GM18505 (cell line): ENCODE results near the gene CNPY4.
A peak's percentile ranks its signal among the peaks of the same experiment; 100 is the strongest.
"Not testable (repeated sequence)": the region's sequence is repeated elsewhere in the genome, so short reads cannot be mapped to it uniquely, and the experiment has no call there.

Source experiments
- ATAC-seq: cut with Tn5 transposase; IDR thresholded peaks from one replicate; pipeline ENCODE4 v1.9.1; 2021; ENCODE audit not compliant: unreplicated experiment
- POLR2A ChIP-seq: IDR thresholded peaks from 4 replicates; pipeline ENCODE4 v1.6.1; 2011; ENCODE audit warnings: borderline replicate concordance; ENCODE audit not compliant: insufficient read depth, insufficient read length; ENCODE audit errors: extremely low read depth

Gene CNPY4

GRCh38 chr7:100130608-100131453, 11.4 kb downstream of the CNPY4 start:
- no peak for TF ChIP-seq POLR2A
- ATAC-seq = no peak

DNA sequence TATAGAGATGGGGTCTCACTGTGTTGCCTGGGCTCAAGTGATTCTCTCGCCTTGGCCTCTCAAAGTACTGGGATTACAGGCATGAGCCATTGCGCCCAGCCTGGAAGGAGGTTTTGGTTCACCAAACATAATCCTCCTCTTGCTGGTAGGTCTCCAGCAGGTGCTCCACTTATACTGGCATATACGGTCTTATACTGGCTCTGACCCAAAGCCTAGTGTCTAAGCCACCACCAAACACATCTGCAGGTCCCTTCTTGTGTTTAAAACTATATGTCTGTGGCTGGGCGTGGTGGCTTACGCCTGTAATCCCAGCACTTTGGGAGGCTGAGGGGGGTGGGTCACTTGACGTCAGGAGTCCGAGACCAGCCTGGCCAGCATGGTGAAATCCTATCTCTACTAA, 12.7 kb downstream of the CNPY4 start:
- no peak for TF ChIP-seq POLR2A

DNA sequence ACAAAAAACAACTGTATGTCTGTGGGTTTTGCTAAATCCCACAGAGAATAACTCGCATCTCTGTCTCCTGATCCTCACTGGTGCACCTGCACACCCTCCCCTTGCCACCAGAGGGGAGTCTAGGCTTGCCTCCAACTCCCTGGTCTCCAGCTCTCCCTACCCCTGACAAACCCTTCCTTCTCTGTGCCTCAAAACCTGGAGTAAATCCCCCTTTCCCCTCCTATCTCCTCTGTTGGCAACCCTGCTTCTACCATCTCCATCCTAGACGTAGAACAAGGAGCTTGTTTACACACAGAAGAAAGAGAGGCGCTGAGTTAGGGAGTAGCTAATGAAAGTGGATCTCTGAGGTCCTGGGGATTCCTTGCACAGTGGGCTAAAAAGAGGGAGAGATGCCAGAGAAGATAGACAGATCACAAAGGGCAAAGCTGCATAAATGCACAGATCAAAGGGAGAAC, 13.3 kb downstream of the CNPY4 start:
- no peak for TF ChIP-seq POLR2A
- ATAC-seq = no peak

More for the DNA sequence above, 12.7 kb downstream of the CNPY4 start:
- ATAC-seq = no peak

DNA sequence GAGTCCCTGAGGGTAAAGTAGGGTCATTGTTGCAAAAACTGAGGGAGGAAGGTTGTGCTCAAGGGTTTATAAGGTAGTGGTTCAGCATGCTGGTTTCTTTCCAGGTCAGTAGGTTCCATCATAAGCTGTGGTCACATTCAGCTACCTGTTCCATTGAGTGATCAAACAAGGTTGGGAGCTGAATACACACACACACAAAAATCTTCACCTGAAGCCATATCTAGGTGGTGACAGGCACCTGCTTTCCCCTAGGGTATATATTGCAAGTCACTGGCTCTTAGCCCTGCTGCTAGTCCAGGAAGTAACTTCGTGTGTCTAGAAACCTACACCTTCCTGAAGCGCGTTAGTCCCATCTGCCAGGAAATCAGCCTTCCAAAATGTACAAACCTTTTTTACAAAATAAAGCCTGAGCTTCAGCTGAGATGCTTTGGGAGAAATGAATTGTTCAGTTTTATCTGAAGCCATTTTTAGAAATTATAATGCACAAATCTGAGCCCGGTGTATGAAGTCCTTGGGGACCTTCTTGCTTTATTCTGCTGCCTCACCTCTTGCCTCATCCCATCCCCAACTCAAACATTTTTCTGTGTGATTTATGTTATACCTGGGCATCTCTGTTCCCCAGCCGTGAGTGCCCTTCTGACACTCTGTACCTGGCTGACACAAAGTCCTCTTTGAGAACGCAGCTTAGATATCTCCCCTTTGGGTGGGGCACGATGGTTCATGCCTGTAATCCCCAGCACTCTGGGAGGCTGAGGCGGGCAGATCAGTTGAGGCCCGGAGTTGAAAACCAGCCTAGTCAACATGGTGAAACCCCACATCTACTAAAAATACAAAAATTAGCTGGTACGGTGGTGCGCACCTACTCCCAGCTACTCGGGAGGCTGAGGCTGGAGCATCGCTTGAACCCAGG, 18.7 kb downstream of the CNPY4 start:
- no peak for ATAC-seq
- TF ChIP-seq POLR2A = no peak

DNA sequence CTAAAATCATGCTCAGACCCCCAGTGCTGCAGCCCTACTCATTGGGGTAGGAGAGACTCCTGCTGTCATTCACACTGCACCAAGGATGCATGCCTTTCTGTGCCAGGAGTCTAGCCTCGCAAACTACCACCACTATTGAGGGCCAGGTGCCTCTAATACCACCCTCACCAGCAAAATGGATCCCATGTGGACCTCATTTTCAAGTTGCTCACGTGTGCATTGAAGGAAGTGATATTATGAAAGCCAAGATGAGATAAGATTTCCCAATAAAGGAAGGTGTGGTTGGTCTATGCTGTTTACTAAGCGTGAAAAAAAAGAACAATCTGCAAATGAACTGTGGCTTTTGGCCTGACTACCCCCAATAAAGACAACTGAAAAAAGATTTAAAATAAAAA, 22.1 kb downstream of the CNPY4 start:
- TF ChIP-seq POLR2A = no peak
- ATAC-seq = no peak

- no peak for TF ChIP-seq POLR2A
- ATAC-seq = no peak
These were observed 23.0 kb downstream of the CNPY4 start for GRCh38 chr7:100142461-100142860.

- not testable (repeated sequence) for ATAC-seq
These were observed 26.9 kb downstream of the CNPY4 start for GRCh38 chr7:100146350-100146749.

- no peak for TF ChIP-seq POLR2A
- ATAC-seq = no peak
These were observed 27.8 kb downstream of the CNPY4 start for GRCh38 chr7:100147278-100147677.

DNA sequence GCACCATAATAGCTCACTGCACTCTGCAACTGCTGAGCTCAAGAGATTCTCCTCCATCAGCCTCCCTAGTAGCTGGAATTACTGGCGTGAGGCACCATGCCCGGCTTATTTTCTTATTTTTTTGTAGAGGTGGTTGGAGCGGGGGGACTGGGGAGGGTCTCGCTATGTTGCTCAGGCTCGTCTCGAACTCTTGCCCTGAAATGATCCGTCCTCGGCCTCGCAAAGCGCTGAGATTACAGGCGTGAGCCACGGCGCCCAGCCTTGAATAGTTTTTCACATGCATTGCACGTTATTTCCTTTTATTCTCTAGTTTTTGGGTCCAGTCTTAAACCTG, 28.8 kb downstream of the CNPY4 start:
- ATAC-seq = no peak
- TF ChIP-seq POLR2A = no peak

DNA sequence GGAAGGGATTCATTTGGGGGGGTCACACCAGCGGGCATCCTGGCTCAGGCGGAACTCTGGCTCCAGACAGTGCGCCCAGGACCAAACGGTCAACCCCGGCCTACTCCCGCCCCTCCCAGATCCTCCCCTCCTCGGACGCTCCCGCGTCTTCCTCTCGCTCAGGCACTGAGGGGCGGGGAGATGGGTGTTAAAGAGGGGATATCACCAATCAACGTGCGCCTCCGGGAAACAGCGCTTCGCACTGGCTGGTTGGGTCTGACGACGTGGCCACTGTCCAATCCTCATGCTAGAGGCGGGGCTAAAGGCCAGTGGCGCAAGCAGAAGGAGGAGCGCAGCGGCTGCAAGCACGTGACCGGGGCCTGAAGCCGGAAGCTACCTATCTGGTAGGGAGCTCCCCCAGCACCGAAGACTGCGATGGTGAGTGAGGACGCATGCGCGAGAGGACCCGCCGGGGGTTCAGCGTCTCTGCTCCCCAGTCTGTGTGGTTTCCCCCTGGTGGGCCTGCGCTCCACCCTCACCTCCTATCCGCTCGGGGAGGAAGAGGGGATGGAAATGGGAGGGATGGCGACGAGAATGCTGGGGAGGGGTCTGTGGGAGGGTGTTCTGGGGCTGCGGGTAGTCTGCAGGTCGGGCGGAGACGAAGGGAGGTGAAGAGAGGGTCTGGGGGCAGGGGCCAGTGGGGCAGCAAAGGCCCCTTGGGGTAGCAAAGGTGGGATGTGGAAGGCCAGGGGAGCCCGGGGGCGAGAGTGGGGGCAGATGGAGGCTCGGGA, 29.3 kb downstream of the CNPY4 start, which contains the start of gene LAMTOR4:
LAMTOR4 (plus strand) TSS at position 360 of the 770 bp plus-strand sequence; CDS start at position 415, 55 bp downstream.
- TF ChIP-seq POLR2A = peak; percentile 93
- ATAC-seq = peak; percentile 95

GRCh38 chr7:100152404-100152803, 33.0 kb downstream of the CNPY4 start:
- ATAC-seq = no peak
- TF ChIP-seq POLR2A = no peak

GRCh38 chr7:100152937-100153666, 33.7 kb downstream of the CNPY4 start:
- ATAC-seq = no peak
- no peak for TF ChIP-seq POLR2A
